COLO668 (cell line): Measurements from ENCODE around the gene SENP1.
A peak's percentile ranks its signal among the peaks of the same experiment; 100 is the strongest.
"Not testable (repeated sequence)": the region's sequence is repeated elsewhere in the genome, so short reads cannot be mapped to it uniquely, and the experiment has no call there.

Source experiments
- DNase-seq: peaks from one replicate; lab custom pipeline; 2025; ENCODE audit not compliant: unreplicated experiment; lab: John Stamatoyannopoulos, UW

The SENP1 gene

DNA sequence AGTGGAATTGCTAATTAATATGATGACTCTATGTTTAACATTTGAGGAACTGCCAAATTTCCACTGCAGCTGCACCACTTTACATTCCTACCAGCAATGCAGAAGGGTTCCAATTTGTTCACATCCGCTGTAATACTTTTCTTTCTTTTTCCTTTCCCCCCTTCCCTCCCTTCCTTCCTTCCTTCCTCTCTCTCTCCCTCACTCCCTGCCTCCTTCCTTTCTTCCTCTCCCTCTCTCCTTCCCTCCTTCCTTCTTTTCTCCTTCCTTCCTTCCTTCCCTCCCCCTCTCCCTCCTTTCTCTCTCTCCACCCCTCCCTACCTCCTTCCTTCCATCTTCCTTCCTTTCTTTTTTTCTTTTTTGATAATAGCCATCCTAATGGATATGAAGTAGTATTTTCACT lies 10.1 kb upstream of the SENP1 start:
- DNase-seq: no peak

DNA sequence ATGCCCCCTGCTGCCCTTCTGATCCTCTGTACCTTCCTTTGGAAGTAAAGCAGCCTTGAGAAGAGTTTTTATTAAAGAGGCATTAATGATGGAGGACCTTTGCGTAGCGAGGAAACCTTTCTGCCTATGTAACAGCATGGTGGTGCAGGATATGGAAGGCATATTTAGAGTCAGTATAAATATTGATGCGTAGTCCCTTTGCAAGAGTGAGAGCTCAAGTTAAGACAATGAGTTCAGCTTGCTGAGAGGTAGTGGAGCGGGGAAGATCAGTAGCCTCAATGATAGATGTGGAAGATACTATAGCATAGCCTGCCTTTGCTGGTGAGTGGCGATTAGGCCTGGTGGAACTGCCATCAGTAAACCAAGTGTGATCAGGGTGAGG lies 5.4 kb upstream of the SENP1 start:
- not testable (repeated sequence) for DNase-seq

DNA sequence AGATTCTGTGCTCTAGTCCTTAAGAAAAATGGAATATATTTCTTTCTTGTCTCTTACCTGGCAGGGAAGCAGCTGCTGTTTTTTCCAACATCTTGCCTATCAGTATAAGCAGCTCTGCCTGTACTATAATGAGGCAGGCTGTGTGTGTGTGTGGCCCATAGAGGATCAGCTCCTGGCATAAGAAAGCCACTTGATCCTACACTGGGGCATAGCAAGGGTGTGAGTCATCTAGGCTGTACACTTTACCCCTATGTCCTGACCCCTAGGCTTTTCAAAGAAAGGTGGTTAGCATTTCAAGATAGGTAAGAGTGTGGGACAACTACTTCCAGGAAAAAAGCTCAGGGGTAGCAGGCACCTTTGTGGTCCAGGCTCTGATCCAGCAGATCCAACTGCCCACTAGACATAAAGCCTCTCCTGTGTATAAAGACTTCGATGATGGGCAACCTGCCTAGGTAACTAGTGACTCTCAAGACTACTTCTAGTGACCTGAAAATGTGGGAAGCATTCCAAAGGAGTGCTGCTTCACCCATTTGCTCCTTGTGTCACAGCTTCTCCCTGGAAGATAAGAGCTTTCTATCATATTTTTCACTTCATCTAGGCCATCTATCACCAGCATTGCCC lies 4.9 kb upstream of the SENP1 start:
- DNase-seq: no peak

DNA sequence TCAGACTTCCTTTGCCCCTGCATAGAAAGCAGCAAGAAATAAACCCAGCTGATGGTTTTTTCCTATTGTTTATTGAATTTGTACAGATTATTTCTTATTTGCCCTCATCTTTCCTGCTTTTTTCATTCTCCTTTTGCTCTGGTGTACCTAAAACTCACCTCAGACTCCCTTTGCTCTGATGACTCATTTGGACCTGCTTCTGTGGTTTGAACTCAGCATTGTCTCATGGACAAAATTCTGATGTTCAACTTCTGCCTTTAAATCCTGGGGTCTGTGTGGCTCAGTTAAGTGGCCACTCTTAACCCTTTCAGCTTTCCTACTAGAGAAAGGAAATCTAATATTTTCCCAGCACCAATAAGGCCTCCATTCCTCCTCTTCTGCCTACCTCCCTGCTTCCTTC lies 3.5 kb upstream of the SENP1 start:
- no peak for DNase-seq

DNA sequence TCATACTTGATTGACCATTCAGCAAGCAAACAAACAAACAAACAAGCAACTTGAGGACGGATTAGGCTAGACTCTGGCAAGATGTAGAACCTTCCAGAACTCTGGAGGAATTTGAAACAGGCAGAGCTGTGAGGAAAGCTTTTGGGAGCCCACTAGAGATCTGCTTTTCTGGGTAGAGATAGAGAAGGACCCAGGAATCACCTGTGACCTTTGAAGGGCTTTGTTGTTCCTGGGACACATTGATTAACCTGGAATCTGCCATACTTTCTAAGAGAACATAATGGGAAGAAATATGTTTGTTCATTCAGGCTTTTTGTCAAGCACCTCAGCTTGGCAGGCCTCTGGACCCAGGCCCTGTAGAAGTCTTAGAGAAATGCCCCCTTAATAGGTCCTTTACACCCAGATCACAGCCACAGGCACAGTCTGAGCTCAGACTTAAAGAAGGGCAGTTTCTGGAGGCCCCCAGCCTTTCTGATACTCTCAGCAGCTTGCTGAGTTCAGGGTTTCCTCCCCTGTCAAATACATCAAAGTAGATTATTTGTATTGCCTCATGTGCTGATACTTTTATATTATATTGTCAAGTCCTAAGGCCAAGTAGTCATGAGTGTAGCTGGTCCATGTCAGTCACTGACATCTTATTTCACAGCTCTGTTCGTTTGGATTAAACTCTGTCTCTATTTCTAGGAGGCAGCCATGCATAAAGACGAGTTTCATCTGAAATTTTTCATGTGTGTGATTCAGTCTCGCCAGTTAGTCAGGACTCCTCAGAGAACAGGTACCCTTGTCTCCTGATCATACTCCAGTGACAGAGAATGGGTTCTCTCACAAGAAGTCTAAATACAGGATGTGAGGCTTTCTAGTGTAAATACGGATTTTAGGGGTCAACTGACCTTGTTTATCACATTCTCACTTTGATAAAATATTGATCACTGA lies 1.1 kb upstream of the SENP1 start:
- no peak for DNase-seq

DNA sequence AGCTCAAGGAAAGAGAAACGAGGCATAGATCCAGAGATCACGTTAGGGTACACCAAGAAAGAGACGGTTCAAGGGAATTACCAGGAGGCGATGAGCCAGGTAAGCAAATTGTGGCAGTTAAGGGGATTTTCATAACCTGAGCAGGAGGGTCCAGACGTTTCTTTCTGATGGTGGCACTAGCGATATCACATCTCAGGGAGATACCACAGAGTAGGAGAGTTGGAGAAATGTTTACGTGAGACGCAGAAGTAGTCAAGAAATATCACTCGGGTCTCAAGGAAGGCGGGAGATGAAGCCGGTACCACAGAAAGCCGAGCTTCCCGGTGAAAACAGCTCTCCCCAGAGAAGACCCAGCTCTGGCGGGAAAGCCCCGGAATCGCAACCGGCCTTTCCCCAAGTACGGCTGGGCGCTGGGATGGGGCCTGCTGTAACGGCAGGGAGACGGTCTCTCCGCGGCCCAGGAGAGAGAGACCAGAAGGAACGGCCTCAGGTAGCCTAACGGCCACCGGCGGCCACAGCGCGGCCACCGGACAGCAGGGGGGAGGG lies 485 bp downstream of the SENP1 start:
- DNase-seq: peak; percentile 12

DNA sequence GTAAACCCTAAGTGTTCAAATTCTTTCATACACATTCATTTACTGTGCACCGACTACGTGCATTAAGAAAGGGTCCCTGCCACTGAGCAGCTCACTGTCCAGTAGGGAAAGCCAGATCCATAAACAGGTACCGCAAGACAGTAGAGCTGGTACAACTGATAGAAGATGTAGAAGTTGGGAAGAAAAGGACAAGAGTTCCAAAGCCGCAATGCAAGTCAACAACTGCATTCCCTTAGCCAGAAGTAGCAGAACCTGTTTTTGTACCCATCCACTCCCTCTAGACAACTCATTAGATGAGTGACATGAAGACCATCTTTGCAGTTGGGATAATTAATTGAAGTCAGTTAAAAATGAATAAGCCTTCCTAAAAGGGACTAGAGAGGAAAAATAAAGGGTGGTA lies 1.3 kb downstream of the SENP1 start:
- no peak for DNase-seq

DNA sequence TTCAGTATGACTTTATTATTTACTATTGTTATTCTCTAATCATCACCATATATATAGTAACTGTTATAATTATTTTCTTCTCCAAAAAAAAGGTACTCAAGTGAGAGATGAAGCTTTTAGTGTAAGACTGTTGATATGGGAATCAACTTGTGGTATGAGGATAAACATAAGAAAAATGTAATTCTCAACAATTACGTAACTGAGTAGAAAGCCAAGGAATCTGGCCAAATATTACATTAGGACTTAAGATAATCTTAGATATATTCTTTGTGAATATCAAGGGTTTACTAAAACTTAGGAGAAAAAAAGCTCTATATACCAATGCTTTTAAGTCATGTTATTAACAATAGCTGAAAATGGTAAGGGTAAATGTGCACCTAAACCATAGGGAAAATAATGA lies 13.3 kb downstream of the SENP1 start:
- no peak for DNase-seq

DNA sequence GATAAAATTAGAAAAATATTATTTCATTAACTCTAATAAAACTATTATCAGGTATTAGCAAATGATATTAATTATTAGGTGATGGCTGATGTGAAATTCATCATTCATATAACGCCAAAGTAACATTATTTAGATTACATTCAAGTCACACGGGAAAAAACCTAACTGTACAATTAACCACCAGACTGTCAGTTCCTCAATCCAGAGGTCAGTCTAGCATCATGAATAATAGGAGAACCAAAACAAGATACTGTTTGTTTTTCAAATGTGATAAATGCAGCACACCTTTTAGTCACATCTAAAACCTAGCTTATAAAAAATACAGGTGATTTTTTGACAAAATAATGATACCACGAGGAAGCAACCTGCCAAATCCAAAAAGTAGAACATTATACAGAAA lies 19.6 kb downstream of the SENP1 start:
- DNase-seq: no peak

DNA sequence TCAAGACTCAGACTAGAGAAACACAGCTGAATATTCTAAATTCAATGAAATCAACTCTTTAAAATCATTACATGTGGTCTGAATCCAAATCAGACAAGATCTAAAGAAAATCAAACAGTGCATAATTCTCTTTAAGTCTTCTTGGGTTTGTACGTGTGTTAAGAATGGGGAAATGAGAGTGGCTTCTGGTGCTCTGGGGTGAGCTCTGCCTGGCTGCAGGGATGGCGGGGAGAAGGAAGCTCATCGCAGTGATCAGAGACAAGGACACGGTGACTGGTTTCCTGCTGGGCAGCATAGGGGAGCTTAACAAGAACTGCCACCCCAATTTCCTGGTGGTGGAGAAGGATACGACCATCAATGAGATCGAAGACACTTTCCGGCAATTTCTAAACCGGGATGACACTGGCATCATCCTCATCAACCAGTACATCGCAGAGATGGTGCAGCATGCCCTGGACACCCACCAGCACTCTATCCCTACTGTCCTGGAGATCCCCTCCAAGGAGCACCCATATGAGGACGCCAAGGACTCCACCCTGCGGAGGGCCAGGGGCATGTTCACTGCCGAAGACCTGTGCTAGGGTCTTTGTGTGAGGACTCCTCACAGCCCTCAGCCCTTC lies 20.9 kb downstream of the SENP1 start:
- no peak for DNase-seq

DNA sequence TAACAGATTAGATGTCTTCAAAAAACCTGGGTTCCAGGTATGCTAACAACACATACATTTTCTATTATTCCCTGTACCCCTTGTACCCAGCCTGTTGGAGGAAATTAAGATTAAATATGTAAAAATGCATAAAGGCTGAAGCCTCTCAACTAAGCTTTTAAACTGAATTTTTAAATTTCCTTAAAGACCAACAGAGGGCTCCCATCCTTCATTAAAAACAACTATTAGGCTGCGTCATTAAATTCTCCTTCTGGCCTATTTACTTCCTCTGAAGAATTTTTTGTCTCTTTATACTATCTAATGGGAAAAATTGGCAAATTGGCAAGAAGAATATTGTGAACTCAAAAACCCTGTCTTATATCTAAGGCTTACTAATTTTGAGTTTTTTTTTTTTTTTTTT lies 21.8 kb downstream of the SENP1 start:
- DNase-seq: no peak

DNA sequence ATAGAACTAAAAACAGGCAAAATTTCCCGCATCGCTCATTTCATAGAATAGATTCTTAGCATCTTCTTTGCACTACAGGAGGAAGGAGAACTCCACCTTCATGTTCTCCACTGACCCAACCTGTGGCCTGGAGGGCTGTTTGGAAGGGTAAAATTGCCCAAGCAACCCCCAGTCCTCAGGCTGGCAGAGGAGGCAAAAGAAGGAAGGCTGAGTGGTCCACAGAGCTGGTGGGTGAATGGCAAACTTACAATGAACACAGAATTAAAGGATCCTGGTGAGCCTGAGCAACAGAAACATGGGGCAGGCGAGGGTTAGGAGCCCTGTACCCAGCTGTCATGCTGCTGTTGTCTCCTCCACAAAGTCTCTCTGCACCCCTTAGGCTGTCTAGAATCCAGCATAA lies 25.1 kb downstream of the SENP1 start:
- no peak for DNase-seq

DNA sequence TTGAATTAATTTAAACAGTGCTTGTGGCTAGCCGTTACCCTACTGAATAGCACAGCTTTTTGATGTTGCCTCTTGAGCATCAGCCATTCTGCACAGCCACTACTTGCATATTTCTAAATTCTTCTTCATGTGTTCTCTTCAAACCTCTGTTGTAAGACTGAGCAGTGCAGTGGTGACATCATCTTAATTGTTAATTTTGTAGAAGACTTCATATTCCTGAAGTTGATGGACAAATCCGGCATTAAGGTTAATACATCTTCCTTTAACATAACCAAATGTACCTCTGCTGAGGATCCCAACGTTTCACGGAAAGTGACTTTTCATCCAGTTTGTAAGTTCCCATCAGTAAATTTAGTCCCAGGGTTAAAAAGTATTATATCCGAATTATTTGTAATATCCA lies 25.6 kb downstream of the SENP1 start:
- DNase-seq: no peak

DNA sequence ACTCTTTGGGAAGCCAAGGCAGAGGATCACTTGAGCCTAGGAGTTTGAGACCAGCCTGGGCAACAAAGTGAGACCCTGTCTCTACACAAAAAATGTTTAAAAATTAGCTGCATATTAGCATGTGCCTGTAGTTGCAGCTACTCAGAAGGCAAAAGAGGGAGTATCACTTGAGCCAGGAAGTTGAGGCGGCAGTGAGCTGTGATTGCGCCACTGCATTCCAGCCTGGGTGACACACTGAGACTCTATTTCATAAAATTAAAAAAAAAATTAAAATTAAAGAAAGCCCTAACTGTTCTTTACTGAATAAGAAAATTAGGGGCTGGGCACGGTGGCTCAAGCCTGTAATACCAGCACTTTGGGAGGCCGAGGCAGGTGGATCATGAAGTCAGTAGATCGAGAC lies 27.0 kb downstream of the SENP1 start:
- DNase-seq: no peak

DNA sequence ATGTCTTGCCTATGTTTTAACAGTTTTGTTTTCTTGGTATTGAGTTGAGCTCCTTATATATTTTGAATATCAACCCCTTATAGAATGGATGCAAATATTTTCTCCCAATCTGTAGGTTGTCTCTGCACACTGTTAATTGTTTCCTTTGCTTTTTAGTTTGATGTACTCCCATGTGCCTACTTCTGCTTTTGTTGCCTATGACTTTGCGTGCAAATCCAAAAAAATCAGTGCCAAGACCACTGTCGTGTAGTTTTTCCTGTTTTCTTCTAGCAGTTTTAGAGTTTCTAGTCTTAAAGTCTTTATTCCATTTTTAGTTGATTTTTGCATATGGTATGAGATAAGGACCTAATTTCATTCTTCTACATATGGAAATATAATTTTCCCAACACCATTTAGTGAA lies 28.8 kb downstream of the SENP1 start:
- DNase-seq: no peak

DNA sequence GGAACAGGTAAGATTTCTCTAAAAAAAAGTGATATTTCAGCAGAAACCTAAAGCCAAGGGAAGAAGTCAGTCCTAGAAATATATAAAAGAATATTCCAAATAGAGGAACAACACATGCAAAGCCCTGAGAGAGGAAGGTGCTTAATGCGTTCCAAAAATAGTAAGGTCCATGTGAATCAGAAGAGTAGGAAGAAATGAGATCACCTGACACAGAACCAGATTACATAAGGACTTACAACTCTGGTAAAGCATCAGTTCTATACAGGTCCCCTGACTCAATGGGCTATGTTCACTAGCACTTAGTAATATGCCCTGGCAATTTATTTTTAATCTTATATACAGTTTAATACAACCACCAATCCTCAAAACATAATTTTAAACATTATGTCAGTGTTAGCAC lies 30.0 kb downstream of the SENP1 start:
- DNase-seq: no peak

DNA sequence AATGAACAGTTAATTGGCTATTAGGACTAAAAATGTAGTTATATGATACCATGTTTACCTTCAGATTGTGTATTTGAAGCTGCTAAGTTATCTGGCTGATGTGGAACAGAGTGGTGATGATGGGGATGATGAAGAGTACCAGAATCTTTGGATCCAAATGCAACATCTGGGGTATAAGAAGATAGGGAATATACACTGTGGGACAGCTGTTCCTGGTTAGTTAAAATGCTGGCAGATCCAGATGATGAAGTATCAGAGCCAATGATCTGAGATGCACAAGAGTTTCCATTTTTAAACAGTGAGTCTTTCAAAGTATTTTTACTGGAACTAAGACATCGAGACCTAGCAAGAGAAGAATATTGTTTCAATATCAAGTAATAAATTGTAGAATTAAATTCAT lies 31.6 kb downstream of the SENP1 start:
- no peak for DNase-seq

DNA sequence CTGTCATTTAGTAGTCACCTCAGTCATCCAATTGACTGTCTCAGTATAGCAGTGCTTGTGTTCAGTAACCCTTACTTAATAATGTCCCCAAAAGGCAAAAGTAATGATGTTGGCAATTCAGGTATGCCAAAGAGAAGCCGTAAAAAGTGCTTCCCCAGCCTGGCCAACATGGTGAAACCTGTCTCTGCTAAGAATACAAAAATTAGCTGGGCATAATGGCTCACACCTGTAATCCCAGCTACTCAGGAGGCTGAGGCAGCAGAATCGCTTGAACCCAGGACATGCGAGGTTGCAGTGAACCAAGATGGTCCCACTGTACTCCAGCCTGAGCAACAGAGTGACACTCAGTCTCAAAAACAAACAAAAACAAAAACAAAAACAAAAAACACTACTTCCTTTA lies 33.6 kb downstream of the SENP1 start:
- DNase-seq: no peak

DNA sequence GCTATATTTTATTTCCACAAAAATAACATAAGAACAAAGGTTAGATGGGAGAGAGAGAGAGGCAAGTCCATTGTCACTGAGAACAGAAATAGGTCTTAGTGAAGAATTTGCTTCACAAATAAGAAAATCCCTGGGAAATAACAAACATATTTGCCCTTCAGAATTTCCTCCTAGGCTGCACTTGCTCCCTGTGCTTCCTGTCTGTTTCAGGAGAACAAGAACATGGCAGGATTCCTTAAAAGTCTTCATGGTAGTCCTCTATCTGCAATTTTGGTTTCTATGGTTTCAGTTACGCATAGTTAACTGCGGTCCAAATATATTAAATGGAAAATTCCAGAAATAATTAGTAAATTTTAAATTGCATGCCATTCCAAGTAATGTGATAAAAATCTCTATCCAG lies 34.1 kb downstream of the SENP1 start:
- DNase-seq: no peak

DNA sequence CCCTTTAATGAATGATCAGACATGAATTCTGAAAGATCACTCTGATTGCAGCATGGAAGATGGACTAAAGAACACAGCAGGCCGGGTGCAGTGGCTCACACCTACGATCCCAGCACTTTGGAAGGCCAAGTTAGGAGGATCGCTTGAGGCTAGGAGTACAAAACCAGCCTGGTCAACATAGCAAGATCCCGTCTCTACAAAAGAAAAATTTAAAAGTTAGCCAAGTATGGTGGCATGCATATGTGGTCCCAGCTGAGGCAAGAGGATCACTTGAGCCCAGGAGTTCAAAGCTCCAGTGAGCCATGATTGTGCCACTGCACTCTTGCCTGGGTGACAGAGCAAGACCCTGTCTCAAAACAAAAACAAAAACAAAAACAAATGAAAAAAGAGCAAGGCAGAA lies 35.1 kb downstream of the SENP1 start:
- DNase-seq: no peak

DNA sequence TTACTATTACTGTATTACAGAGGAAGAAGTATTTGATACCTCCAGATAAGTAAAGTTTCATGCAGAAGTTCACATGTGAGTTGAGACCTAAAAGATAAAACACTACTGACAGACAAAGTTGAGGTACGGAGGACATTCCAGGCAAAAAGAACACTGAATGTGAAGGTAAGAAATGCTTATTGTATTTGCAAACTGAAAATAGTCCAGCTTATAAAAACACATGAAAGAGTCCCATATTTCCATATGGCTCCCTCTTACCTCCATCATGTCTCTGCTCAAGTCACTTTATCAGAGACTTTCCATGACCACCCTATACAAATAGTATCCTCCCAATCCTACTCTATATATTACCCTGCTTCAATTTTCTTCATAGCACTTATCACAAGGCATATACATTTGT lies 35.8 kb downstream of the SENP1 start:
- no peak for DNase-seq

DNA sequence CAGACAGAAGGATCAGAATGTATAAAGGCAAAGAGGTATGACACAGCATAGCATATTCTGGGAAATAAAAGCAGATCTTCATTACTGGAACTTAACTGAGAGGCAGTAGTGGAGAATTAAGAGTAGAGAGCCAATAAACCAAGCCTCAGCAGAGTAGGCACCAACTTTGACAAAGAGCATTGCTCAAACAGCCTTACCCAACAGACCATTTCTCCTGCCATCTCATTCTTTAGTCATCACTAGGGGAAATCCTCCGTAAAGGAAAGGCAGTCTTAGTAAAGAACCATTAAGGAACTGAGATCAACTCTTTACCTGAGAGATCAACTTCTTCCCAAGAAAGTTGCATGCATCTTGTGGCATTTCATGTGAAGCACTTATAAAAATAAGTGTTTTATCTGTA lies 36.6 kb downstream of the SENP1 start:
- no peak for DNase-seq
